Skeletal muscle tissue (tissue), 4 donors: Measurements from ENCODE around the gene GRXCR1. TPM values are rescaled to one million over a fixed set of nuclear protein-coding genes. Genes with fewer than 3 reads are reported as not detected.

Source experiments
- H3K27ac ChIP-seq: one replicate; pipeline ENCODE4 v1.7.0; 2013; ENCODE audit warnings: mild to moderate bottlenecking, low read depth, low read length, inconsistent platforms
- H3K27me3 ChIP-seq, 3 donors: one replicate each; pipeline ENCODE4 v1.7.0; 2013; ENCODE audit warnings: low read length in 3 of 3; ENCODE audit not compliant: control insufficient read depth in 3 of 3, insufficient read depth in 3 of 3
- H3K36me3 ChIP-seq, 3 donors: one replicate each; pipeline ENCODE4 v1.7.0; 2013; ENCODE audit warnings: low read length in 3 of 3; ENCODE audit not compliant: control insufficient read depth in 3 of 3, insufficient read depth in 3 of 3
- H3K4me1 ChIP-seq, 3 donors: one replicate each; pipeline ENCODE4 v1.7.0; 2013; ENCODE audit warnings: low read length in 3 of 3, mild to moderate bottlenecking in 3 of 3; ENCODE audit not compliant: control insufficient read depth in 3 of 3, insufficient read depth in 3 of 3
- H3K4me3 ChIP-seq, 3 donors: one replicate each; pipeline ENCODE4 v1.7.0; 2013; ENCODE audit warnings: low read length in 3 of 3
- H3K9ac ChIP-seq, 3 donors: one replicate each; pipeline ENCODE4 v1.7.0; 2013; ENCODE audit warnings: low read length in 3 of 3, mild to moderate bottlenecking in 3 of 3, moderate library complexity in 2 of 3, low read depth in 1 of 3
- H3K9me3 ChIP-seq, 3 donors: one replicate each; pipeline ENCODE4 v1.7.0; 2013; ENCODE audit warnings: low read length in 3 of 3; ENCODE audit not compliant: control insufficient read depth in 3 of 3
- total RNA-seq: library from RNA; depleted of rRNA; stranded (reverse); fragments of >200 nt; gene quantifications from one replicate; pipeline ENCODE4 v1.2.3, GENCODE V29; 2014
- donor health status: Osteomylitis.

Gene GRXCR1
- total RNA-seq, 1 donor from 2014 or later: not detected

- Histone ChIP-seq H3K9me3 (no peaks in the 10 kb centered on the region), H3K36me3 (no peaks in the 10 kb centered on the region), H3K27ac (no peak overlapping the region), H3K9ac (no peak overlapping the region), H3K4me1 (no peaks in the 10 kb centered on the region), H3K27me3 (no peaks in the 10 kb centered on the region), H3K4me3 (no peak overlapping the region)
Observed at GRCh38 chr4:42923431-42923830, 30.9 kb downstream of the GRXCR1 start.

GRCh38 chr4:42925921-42926320 is 33.4 kb downstream of the GRXCR1 start:
- Histone ChIP-seq H3K27ac (no peak overlapping the region), H3K9ac (no peak overlapping the region), H3K36me3 (no peaks in the 10 kb centered on the region), H3K4me3 (no peak overlapping the region), H3K4me1 (no peaks in the 10 kb centered on the region), H3K9me3 (no peaks in the 10 kb centered on the region), H3K27me3 (no peaks in the 10 kb centered on the region)

GRCh38 chr4:42927946-42928345 is 35.4 kb downstream of the GRXCR1 start:
- Histone ChIP-seq H3K9ac (no peak overlapping the region), H3K4me3 (no peak overlapping the region), H3K36me3 (no peaks in the 10 kb centered on the region), H3K9me3 (no peaks in the 10 kb centered on the region), H3K27me3 (no peaks in the 10 kb centered on the region), H3K27ac (no peak overlapping the region), H3K4me1 (no peaks in the 10 kb centered on the region)

- no peaks in the 10 kb centered on the region for H3K9me3 ChIP-seq
- no peak overlapping the region for H3K4me3 ChIP-seq
- no peak overlapping the region for H3K9ac ChIP-seq
- no peaks in the 10 kb centered on the region for H3K4me1 ChIP-seq
- no peak overlapping the region for H3K27ac ChIP-seq
- H3K27me3 ChIP-seq: no peaks in the 10 kb centered on the region
- H3K36me3 ChIP-seq: no peaks in the 10 kb centered on the region
Observed at GRCh38 chr4:42928582-42928981, 36.1 kb downstream of the GRXCR1 start.

- H3K4me1 ChIP-seq: no peaks in the 10 kb centered on the region
- no peak overlapping the region for H3K4me3 ChIP-seq
- no peaks in the 10 kb centered on the region for H3K9me3 ChIP-seq
- H3K27ac ChIP-seq: no peak overlapping the region
- no peaks in the 10 kb centered on the region for H3K36me3 ChIP-seq
- H3K9ac ChIP-seq: no peak overlapping the region
- H3K27me3 ChIP-seq: no peaks in the 10 kb centered on the region
Observed at GRCh38 chr4:42942216-42942615, 49.7 kb downstream of the GRXCR1 start.

- H3K27ac ChIP-seq: no peak overlapping the region
- H3K4me1 ChIP-seq: no peaks in the 10 kb centered on the region
- H3K9me3 ChIP-seq: no peaks in the 10 kb centered on the region
- H3K9ac ChIP-seq: no peak overlapping the region
- no peaks in the 10 kb centered on the region for H3K36me3 ChIP-seq
- no peak overlapping the region for H3K4me3 ChIP-seq
- no peaks in the 10 kb centered on the region for H3K27me3 ChIP-seq
Observed at GRCh38 chr4:42945874-42946273, 53.4 kb downstream of the GRXCR1 start.

- H3K36me3 ChIP-seq: no peaks in the 10 kb centered on the region
- H3K9me3 ChIP-seq: no peaks in the 10 kb centered on the region
- no peaks in the 10 kb centered on the region for H3K27me3 ChIP-seq
- no peak overlapping the region for H3K27ac ChIP-seq
- H3K9ac ChIP-seq: no peak overlapping the region
- H3K4me3 ChIP-seq: no peak overlapping the region
- H3K4me1 ChIP-seq: peaks cover 0 to 2% (median 0%) of the 10 kb centered on the region in 3 donors
Observed at GRCh38 chr4:42953321-42953720, 60.8 kb downstream of the GRXCR1 start.

GRCh38 chr4:42954963-42955669 is 62.6 kb downstream of the GRXCR1 start:
- Histone ChIP-seq H3K27ac (no peak overlapping the region), H3K27me3 (no peaks in the 10 kb centered on the region), H3K36me3 (no peaks in the 10 kb centered on the region), H3K9me3 (no peaks in the 10 kb centered on the region), H3K9ac (no peak overlapping the region), H3K4me3 (no peak overlapping the region), H3K4me1 (peaks cover 0 to 2% (median 0%) of the 10 kb centered on the region in 3 donors)

GRCh38 chr4:42955746-42956505 is 63.4 kb downstream of the GRXCR1 start:
- Histone ChIP-seq H3K27ac (no peak overlapping the region), H3K9ac (no peak overlapping the region), H3K27me3 (no peaks in the 10 kb centered on the region), H3K4me3 (no peak overlapping the region), H3K4me1 (peaks cover 0 to 2% (median 0%) of the 10 kb centered on the region in 3 donors), H3K9me3 (no peaks in the 10 kb centered on the region), H3K36me3 (no peaks in the 10 kb centered on the region)

- no peaks in the 10 kb centered on the region for H3K9me3 ChIP-seq
- H3K27me3 ChIP-seq: no peaks in the 10 kb centered on the region
- no peak overlapping the region for H3K4me3 ChIP-seq
- H3K27ac ChIP-seq: no peak overlapping the region
- no peaks in the 10 kb centered on the region for H3K36me3 ChIP-seq
- H3K9ac ChIP-seq: no peak overlapping the region
- no peaks in the 10 kb centered on the region for H3K4me1 ChIP-seq
Observed at GRCh38 chr4:42965326-42965725, 72.8 kb downstream of the GRXCR1 start.
